ENCODE data around the gene SH3GL3.

DNA sequence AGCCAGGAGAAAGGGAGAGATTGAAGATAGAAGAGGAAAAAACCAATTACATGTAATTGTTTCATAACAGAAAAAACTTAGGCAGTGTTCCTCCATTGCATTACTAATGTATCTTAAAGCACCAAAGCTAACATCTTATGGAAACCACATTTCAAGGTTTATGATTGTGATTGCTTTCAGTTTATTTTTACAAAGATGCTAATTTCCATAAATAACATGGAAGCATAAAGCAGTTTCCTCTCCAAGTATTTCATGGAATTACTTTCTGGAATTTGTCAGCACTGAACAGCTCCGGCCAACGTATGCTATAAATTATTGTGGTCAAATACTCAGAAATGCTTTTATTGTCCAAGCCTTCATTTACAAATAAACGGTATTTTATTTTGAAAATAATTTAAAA, 218.3 kb downstream of the SH3GL3 start:
- TF ChIP-seq TAF1 (IDR thresholded peaks at IDR 0.05; ENCODE audit: borderline replicate concordance, insufficient read depth, low read length) (no peak), POLR2AphosphoS5 (IDR thresholded peaks at IDR 0.05; ENCODE audit: low read depth, low read length) (no peak)
- TF ChIP-seq, protein P1, sequence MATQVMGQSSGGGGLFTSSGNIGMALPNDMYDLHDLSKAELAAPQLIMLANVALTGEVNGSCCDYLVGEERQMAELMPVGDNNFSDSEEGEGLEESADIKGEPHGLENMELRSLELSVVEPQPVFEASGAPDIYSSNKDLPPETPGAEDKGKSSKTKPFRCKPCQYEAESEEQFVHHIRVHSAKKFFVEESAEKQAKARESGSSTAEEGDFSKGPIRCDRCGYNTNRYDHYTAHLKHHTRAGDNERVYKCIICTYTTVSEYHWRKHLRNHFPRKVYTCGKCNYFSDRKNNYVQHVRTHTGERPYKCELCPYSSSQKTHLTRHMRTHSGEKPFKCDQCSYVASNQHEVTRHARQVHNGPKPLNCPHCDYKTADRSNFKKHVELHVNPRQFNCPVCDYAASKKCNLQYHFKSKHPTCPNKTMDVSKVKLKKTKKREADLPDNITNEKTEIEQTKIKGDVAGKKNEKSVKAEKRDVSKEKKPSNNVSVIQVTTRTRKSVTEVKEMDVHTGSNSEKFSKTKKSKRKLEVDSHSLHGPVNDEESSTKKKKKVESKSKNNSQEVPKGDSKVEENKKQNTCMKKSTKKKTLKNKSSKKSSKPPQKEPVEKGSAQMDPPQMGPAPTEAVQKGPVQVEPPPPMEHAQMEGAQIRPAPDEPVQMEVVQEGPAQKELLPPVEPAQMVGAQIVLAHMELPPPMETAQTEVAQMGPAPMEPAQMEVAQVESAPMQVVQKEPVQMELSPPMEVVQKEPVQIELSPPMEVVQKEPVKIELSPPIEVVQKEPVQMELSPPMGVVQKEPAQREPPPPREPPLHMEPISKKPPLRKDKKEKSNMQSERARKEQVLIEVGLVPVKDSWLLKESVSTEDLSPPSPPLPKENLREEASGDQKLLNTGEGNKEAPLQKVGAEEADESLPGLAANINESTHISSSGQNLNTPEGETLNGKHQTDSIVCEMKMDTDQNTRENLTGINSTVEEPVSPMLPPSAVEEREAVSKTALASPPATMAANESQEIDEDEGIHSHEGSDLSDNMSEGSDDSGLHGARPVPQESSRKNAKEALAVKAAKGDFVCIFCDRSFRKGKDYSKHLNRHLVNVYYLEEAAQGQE (IDR thresholded peaks at IDR 0.05; ENCODE audit: insufficient read depth in 1 of 2, low read depth in 2 of 2, low read length in 2 of 2), result no peak

All from PFSK-1 (cell line).